GM23338 (cell line): ENCODE results near the gene BECN2. TPM values are rescaled to one million over a fixed set of nuclear protein-coding genes. Genes with fewer than 3 reads are reported as not detected.

Source experiments
- ATAC-seq: fragments of 200-7000 bp; cut with Tn5 transposase; 3 replicates; pipeline ENCODE4 v1.9.1; 2020
- DNase-seq: peaks from one replicate; pipeline ENCODE4 v3.0.0-alpha.2; 2015; ENCODE audit warnings: low spot score
- H2AFZ ChIP-seq: fragments of 200-600 bp; sonication (generic); 2 replicates; pipeline ENCODE4 v1.8.0; 2016; ENCODE audit warnings: antibody characterized with exemption, mild to moderate bottlenecking, moderate library complexity
- H3F3A ChIP-seq: fragments of 200-600 bp; sonication (generic); replicated peaks from 2 replicates; pipeline ENCODE4 v1.8.0; 2017; ENCODE audit warnings: antibody characterized with exemption, mixed run types, low read depth
- H3K27ac ChIP-seq: fragments of 200-600 bp; sonication (generic); 2 replicates; pipeline ENCODE4 v1.6.1; 2016; ENCODE audit warnings: low read depth
- H3K27me3 ChIP-seq: fragments of 200-600 bp; sonication (generic); 2 replicates; pipeline ENCODE4 v1.8.0; 2016; ENCODE audit warnings: mild to moderate bottlenecking, mixed run types, moderate library complexity; ENCODE audit not compliant: insufficient read depth
- H3K36me3 ChIP-seq: fragments of 200-600 bp; sonication (generic); 2 replicates; pipeline ENCODE4 v1.8.0; 2016; ENCODE audit warnings: mild to moderate bottlenecking; ENCODE audit not compliant: insufficient read depth
- H3K4me1 ChIP-seq: fragments of 200-600 bp; sonication (generic); 2 replicates; pipeline ENCODE4 v1.8.0; 2016; ENCODE audit warnings: mild to moderate bottlenecking, moderate library complexity; ENCODE audit not compliant: insufficient read depth
- H3K4me2 ChIP-seq: fragments of 200-600 bp; sonication (generic); 2 replicates; pipeline ENCODE4 v1.7.1; 2017; ENCODE audit warnings: mixed run types
- H3K4me3 ChIP-seq: fragments of 200-600 bp; sonication (generic); 2 replicates; pipeline ENCODE4 v1.6.1; 2016; ENCODE audit warnings: mixed run types
- H3K79me2 ChIP-seq: fragments of 200-600 bp; sonication (generic); replicated peaks from 2 replicates; pipeline ENCODE4 v1.8.0; 2017; ENCODE audit warnings: mild to moderate bottlenecking; ENCODE audit not compliant: insufficient read depth
- H3K9me2 ChIP-seq: fragments of 200-600 bp; sonication (generic); 2 replicates; pipeline ENCODE4 v1.8.0; 2017; ENCODE audit not compliant: insufficient read depth
- H4K20me1 ChIP-seq: fragments of 200-600 bp; sonication (generic); replicated peaks from 2 replicates; pipeline ENCODE4 v1.8.0; 2017; ENCODE audit warnings: mild to moderate bottlenecking; ENCODE audit not compliant: insufficient read depth
- H3K27ac Mint-ChIP-seq: 2 replicates; pipeline ENCODE4 v1.8.0; 2020; ENCODE audit warnings: inconsistent platforms, mild to moderate bottlenecking, moderate library complexity, mixed read lengths
- H3K27me3 Mint-ChIP-seq: 3 replicates; pipeline ENCODE4 v1.8.0; 2022; ENCODE audit warnings: low read depth, mild to moderate bottlenecking, moderate library complexity, mixed read lengths, inconsistent platforms; ENCODE audit not compliant: insufficient read depth, poor library complexity
- H3K36me3 Mint-ChIP-seq: 3 replicates; pipeline ENCODE4 v1.8.0; 2021; ENCODE audit warnings: low read depth, mild to moderate bottlenecking, inconsistent platforms, moderate library complexity, mixed read lengths
- H3K4me1 Mint-ChIP-seq: 3 replicates; pipeline ENCODE4 v1.8.0; 2020; ENCODE audit warnings: mild to moderate bottlenecking, inconsistent platforms, mixed read lengths
- H3K4me3 Mint-ChIP-seq: 3 replicates; pipeline ENCODE4 v1.8.0; 2021; ENCODE audit warnings: moderate library complexity, mild to moderate bottlenecking, inconsistent platforms, mixed read lengths
- H3K9me3 Mint-ChIP-seq: 3 replicates; pipeline ENCODE4 v1.8.0; 2020; ENCODE audit warnings: moderate library complexity, mild to moderate bottlenecking, inconsistent platforms, mixed read lengths
- CTCF ChIP-seq, 2 experiments: fragments of 200-600 bp in 1 of 2; sonication (generic) in 1 of 2; conservative IDR thresholded peaks; 2 replicates each; pipeline versions ENCODE4 v1.5.1 to v1.6.1; 2016 to 2017; ENCODE audit warnings: antibody characterized with exemption in 2 of 2, low read depth in 2 of 2, mild to moderate bottlenecking in 2 of 2, moderate library complexity in 1 of 2
- ETS1 ChIP-seq: IDR thresholded peaks from 2 replicates; pipeline ENCODE4 v1.6.1; 2016; ENCODE audit warnings: antibody characterized with exemption
- EZH2 ChIP-seq: fragments of 200-600 bp; sonication (generic); IDR thresholded peaks from one replicate; pipeline ENCODE4 v1.8.0; 2017; ENCODE audit warnings: antibody characterized with exemption, mild to moderate bottlenecking, low read depth; ENCODE audit not compliant: unreplicated experiment
- EZH2phosphoT487 ChIP-seq: fragments of 200-600 bp; sonication (generic); IDR thresholded peaks from one replicate; pipeline ENCODE4 v1.8.1; 2018; ENCODE audit warnings: antibody characterized with exemption; ENCODE audit not compliant: unreplicated experiment
- JUNB ChIP-seq: IDR thresholded peaks from one replicate; pipeline ENCODE4 v1.6.1; 2016; ENCODE audit warnings: antibody characterized with exemption; ENCODE audit not compliant: unreplicated experiment
- NANOG ChIP-seq: IDR thresholded peaks from 2 replicates; pipeline ENCODE4 v1.6.1; 2016; ENCODE audit warnings: antibody characterized with exemption, borderline replicate concordance
- REST ChIP-seq: IDR thresholded peaks from one replicate; pipeline ENCODE4 v1.6.1; 2018; ENCODE audit warnings: antibody characterized with exemption; ENCODE audit not compliant: unreplicated experiment
- ZNF114 ChIP-seq: fragments of 250-450 bp; sonication (Bioruptor Pico); IDR thresholded peaks from 2 replicates; pipeline ENCODE4 v1.5.0; 2020; ENCODE audit warnings: mild to moderate bottlenecking, moderate library complexity
- ZNF331 ChIP-seq: fragments of 250-450 bp; sonication (Bioruptor Pico); IDR thresholded peaks from 2 replicates; pipeline ENCODE4 v1.5.0; 2020; ENCODE audit warnings: low read depth, mild to moderate bottlenecking, moderate library complexity
- polyA plus RNA-seq: library from polyadenylated mRNA; unstranded; fragments of >200 nt; fragmentation: Nextera tagmentation; extraction: Ambion mirVana; gene quantifications from 2 replicates; pipeline ENCODE4 v1.2.1, GENCODE V29; 2016
- total RNA-seq: library from RNA; depleted of rRNA; stranded (reverse); fragments of >200 nt; shearing (Covaris generic); gene quantifications from 2 replicates; pipeline ENCODE4 v1.2.3, GENCODE V29; 2014

Gene BECN2
- total and polyA plus RNA-seq, 2 experiments from 2014 or later = not detected

- no peaks in the 10 kb centered on the region for H3K4me1 Mint-ChIP-seq
- Histone ChIP-seq H3F3A (no peaks in the 10 kb centered on the region), H3K4me2 (no peak overlapping the region), H3K4me1 (no peaks in the 10 kb centered on the region), H4K20me1 (no peaks in the 10 kb centered on the region), H3K79me2 (no peaks in the 10 kb centered on the region), H2AFZ (0 out of 2 replicates have a peak overlapping the region, but pooled peaks have one; percentile 43), H3K9me2 (no peaks in the 10 kb centered on the region), H3K36me3 (no peaks in the 10 kb centered on the region), H3K27me3 (no peaks in the 10 kb centered on the region), H3K27ac (no peak overlapping the region), H3K4me3 (no peak overlapping the region)
- TF ChIP-seq CTCF (conservative IDR thresholded peaks at IDR 0.05; ENCODE audit: low read depth in 2 of 2) = no peak
- TF ChIP-seq ZNF114 (CRISPR knock-in tag) = no peak
- TF ChIP-seq EZH2 = no peak
- H3K36me3 Mint-ChIP-seq = no peaks in the 10 kb centered on the region
- H3K9me3 Mint-ChIP-seq = 0 out of 3 replicates have a peak, but pooled peaks cover 2% of the 10 kb centered on the region
- H3K4me3 Mint-ChIP-seq = no peak overlapping the region
- H3K27me3 Mint-ChIP-seq = peaks cover 6% of the 10 kb centered on the region
- ATAC-seq (no peak), DNase-seq (no peak)
- H3K27ac Mint-ChIP-seq = no peak overlapping the region
These were observed 6.2 kb downstream of the BECN2 start for GRCh38 chr1:241963722-241964121.

- no peaks in the 10 kb centered on the region for H3K4me1 ChIP-seq
- no peak overlapping the region for H3K27ac ChIP-seq
- no peaks in the 10 kb centered on the region for H3K36me3 ChIP-seq
- Mint-ChIP-seq H3K4me1 (peaks cover under 1% of the 10 kb centered on the region; the same call in 1 of the 3 replicates), H3K36me3 (no peaks in the 10 kb centered on the region), H3K27me3 (no peaks in the 10 kb centered on the region), H3K27ac (no peak overlapping the region), H3K4me3 (no peak overlapping the region), H3K9me3 (0 out of 3 replicates have a peak, but pooled peaks cover 2% of the 10 kb centered on the region)
- H2AFZ ChIP-seq = no peak overlapping the region
- no peaks in the 10 kb centered on the region for H4K20me1 ChIP-seq
- H3K79me2 ChIP-seq = no peaks in the 10 kb centered on the region
- no peak overlapping the region for H3K4me2 ChIP-seq
- no peaks in the 10 kb centered on the region for H3F3A ChIP-seq
- DNase-seq (no peak), ATAC-seq (no peak)
- no peak overlapping the region for H3K4me3 ChIP-seq
- H3K9me2 ChIP-seq = no peaks in the 10 kb centered on the region
- no peaks in the 10 kb centered on the region for H3K27me3 ChIP-seq
- TF ChIP-seq ETS1 (no peak), JUNB (no peak), REST (no peak), NANOG (no peak), ZNF114 (CRISPR knock-in tag) (no peak), EZH2 (no peak), ZNF331 (CRISPR knock-in tag) (no peak), EZH2phosphoT487 (no peak)
These were observed 7.1 kb downstream of the BECN2 start for GRCh38 chr1:241964550-241965282.
